Amygdala (tissue), 56 donors: ENCODE measurements around the gene EGFLAM.
A peak's percentile ranks its signal among the peaks of the same experiment; 100 is the strongest.

ENCODE experiments used
- DNase-seq, 56 donors: peaks; one replicate each; lab custom pipeline; 2025; lab: John Stamatoyannopoulos, UW

EGFLAM gene

DNA sequence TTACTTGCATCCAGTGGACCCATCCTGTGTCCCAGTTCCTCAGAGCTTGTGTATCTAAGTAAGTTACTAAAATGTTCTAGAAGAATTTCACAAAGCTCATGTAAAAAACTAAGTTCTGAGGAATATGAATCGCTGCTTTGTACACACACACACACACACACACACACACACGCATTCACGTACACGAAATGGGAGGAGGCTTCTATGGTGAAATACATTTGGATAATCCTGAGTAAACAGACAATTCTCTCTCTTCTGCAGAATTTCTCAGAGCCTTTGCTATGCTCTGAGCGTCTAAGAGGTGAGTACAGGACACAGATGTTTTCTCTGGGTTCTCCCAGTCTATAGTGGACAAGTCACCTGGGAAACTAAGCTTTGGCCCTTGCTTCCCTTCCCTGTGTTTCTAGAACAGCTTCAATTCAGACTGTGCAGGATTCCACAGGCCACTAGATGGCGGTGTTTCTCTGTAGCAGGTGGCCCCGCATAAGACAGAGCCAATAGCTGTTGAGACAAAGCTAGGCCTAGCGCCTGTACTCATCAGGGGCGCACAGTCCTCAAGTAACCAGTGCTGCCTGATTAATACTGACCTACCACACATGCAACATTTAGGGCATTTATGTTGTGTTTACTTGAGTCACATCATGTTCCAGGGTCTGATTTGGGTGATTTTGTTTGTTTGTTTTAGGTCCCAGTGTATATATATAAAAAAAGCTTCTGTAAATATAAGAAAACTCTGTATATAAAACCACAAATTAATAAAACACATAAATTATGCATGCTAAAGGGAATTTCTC, 183.3 kb downstream of the EGFLAM start:
- DNase-seq, result peak; percentile 24 to 96 (median 76)

DNA sequence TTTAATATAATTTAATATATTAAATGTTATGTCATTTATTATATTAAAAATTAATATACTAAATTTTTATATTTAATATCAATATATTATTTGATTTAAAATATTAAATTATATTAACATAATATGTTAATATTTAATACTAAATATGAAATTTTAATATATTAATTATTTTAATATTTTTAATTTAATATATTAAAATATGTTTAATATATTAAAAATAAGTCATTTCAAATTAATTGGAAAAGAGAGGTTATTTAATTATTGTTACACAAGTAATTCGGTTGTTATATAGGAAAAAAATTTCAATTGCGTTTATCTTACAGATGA, 183.9 kb downstream of the EGFLAM start:
- no peak for DNase-seq

DNA sequence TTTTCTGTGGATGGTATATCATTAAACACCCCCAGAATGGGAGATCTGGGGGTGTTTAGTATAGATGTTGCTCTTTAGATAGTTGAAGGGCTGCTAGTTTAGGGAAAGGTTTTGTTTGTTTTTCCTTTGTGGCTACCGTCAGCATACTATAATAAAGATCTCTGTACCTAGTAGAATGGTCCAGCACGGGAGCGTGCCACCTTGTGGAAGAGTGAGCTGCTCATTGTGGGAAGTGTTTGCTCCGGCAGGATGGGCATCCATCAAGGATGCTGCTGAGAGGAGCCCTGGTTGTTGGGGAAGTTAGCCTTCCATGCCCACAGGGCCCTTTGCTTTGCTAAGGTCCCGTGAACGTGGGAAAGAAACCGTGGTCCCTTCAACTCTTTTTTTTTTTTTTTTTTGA, 185.0 kb downstream of the EGFLAM start:
- DNase-seq, result no peak

DNA sequence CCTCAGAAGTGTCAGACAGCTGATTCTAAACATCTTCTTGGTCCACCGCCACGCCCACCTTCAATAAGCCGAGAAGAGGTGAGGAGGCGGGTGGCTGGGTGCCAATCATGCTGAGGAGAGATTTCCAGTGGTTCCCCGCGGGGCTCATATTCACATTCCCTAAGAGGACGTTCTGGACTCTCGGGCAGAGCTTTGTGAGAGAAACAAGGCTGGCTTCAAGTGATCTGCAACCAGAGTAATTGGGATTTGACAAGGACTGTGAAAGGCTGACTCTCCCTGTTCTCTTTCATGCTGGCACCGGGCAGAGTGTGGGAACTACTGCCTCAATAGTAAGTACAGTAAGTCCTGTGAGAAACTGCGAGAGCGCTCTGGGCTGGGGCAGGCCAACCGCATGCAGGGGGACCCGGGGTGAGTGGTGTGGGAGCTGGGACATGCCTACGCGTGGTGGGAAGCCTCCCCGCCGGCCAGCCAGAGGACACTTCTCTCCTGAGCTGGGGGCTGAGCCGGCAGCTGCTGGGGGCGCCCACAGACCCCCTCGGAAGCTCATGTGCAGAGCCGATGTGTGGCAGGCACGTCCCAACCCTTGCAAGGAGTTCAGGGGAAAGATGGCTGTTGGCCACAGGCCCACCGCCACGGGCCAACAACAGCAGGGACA, 187.1 kb downstream of the EGFLAM start:
- DNase-seq, result peak in 6 of 56 donors; percentile 6 to 35 (median 18)

DNA sequence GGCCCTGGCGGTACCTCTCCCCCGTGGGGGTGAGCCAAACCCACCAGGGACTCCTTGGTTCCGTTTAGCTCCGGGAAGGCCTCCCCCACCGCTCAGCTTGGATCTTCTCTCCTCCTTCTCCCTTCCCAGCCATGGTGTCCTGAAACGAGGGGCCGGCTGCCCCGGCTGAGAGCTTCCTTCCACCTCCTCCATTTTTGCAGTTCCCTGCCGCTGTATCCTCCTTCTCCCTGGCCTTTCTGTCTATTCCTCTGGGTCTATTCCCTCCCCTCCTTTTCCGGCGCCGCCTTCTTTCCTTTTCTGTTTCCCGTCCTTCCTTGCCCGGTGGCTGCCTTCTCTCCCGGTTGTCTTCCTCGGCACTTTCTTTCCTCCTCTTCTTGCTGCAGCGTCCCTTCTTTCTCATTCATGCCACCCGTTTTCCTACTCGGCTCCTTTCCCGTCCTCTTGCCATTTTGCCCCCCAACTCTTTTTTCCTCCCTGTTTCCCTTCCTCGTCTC, 187.7 kb downstream of the EGFLAM start:
- DNase-seq, result no peak

- DNase-seq, result no peak
These were observed 188.7 kb downstream of the EGFLAM start for GRCh38 chr5:38447056-38447455.

- peak in 7 of 56 donors; percentile 11 to 24 (median 15) for DNase-seq
These were observed 189.4 kb downstream of the EGFLAM start for GRCh38 chr5:38447786-38448185.

- no peak for DNase-seq
These were observed 190.4 kb downstream of the EGFLAM start for GRCh38 chr5:38448568-38449350.

- DNase-seq, result no peak
These were observed 192.3 kb downstream of the EGFLAM start for GRCh38 chr5:38450627-38451026.

DNA sequence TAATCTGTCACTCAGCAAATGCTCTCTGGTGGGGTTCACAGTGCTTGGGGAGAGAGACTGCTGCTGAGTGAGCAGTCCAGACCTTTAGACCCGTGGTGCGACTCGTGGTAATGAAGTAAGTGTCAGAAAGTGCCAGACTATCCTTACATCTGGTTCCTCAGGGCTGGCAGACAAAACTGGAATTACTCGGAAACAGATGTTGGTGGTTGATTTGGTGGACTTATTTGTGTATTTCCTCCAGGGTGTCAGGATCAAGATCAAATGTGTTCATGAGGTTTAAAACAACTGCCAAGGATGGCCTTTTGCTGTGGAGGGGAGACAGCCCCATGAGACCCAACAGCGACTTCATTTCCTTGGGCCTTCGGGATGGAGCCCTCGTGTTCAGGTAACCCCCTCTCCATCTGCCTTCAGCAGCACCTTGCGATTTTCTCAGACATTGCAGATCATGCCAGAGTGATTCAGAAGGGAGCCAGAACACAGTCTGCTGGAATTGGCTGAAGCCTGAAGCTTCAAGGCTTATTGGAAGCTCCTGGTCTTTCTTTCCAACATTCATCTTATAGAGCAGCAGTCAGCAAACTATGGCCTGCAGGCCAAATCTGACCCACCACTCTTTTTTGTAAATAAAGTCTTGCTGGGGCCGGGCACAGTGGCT, 192.8 kb downstream of the EGFLAM start:
- DNase-seq, result no peak

DNA sequence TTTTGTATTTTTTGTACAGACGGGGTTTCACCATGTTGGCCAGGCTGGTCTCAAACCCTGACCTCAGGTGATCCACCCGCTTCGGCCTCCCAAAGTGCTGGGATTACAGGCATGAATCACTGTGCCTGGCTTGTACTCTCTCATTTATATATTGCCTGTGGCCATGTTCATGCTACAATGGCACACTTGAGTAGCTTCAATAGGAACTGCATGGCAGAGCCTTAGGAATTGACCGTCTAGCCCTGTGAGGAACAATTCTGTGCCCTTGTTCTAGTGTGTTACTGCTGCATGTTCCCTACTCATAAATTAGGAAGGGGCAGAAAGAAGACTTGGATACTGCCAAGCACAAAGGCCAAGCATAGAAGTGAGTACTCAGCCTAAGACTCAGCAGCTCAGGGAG, 193.8 kb downstream of the EGFLAM start:
- no peak for DNase-seq

DNA sequence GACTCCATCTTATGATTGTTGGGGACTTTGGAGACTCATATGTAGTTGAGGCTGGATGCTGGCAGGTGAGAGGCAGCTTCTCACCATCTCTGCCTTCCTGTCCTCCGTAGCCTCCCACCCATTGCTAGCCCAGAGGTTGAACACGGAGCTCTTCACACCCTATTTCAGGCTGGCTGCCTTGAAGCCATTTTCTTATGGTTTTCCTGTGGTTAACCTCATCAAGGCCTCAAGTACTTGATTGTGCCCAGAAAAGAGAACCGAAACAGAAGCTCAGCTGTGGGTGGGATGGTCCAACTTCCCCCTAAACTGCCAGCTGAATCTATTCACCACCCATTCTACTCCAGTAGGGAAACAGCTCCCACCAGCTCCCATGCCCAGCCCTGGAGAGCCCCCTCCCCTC, 195.1 kb downstream of the EGFLAM start:
- peak in 1 of 56 donors; percentile 36 for DNase-seq

DNA sequence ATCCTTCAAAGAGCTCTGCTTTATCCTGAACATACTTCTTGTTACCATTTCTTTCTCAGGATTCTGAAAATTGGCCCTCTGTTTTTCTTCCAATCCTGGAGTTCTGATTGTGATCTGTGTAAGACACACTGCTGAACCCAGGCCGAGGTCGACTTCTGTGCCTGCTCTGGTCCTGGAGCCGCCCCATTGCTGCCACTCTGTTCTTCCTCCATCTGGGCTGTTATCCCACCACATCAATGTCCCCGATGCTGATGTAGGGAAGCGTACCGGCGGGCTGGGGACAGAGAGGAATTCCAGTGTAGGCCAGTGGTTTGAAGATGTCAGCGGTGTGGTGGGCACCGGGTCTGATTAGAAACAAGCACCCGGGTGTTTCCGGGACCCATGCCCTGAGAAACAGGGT, 195.6 kb downstream of the EGFLAM start:
- DNase-seq, result no peak

- DNase-seq, result no peak
These were observed 197.5 kb downstream of the EGFLAM start for GRCh38 chr5:38455796-38456330.

DNA sequence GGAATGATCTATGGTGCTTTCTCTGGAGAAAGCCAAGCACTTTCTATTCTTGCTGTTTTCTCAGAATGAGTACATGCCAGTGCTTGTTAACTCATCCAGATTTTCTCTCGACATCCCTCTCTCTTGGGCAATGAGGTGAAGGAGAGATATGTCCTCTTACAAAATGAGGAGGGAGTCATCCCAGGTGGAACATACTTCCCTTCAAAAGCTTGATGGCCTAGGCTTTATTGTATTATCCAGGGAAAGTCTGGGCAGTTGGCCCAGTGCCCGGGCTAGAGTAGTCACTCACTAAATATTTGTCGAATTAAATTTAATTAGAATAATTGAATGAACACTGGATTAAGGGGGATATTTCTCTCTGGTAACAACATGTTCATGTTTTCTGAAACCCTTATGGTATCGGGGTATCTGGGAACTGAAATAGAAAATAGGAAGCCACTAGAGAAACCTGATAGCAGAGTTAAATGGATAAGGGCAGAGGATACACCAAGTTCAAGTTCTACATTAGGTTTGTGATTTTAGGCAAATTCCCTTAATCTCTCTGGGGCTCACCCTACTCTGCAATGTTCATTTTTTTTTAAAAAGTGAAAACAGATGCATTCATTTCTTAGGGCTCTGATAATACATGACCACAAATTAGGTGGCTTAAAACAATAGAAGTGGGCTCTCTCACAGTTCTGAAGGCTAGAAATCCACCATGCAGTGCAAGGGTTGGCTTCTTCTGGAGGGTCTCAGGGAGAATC, 198.5 kb downstream of the EGFLAM start:
- DNase-seq, result no peak

DNA sequence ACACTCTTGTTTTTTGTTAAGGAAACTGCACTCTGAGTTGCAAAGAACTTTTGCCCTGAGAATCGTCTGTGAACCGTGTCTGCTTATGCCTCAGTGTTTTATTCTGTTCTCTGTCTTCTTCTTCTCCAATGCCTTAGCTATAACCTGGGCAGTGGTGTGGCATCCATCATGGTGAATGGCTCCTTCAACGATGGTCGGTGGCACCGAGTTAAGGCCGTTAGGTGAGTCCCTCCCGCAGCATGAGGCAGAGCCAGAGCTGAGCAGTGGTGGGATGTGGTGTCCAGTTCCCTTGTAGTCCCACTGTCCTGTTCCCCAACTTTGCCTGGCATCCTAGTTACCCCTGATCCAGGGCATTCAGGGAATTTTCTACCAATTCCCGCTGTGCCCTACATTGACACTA, 199.8 kb downstream of the EGFLAM start:
- no peak for DNase-seq

DNA sequence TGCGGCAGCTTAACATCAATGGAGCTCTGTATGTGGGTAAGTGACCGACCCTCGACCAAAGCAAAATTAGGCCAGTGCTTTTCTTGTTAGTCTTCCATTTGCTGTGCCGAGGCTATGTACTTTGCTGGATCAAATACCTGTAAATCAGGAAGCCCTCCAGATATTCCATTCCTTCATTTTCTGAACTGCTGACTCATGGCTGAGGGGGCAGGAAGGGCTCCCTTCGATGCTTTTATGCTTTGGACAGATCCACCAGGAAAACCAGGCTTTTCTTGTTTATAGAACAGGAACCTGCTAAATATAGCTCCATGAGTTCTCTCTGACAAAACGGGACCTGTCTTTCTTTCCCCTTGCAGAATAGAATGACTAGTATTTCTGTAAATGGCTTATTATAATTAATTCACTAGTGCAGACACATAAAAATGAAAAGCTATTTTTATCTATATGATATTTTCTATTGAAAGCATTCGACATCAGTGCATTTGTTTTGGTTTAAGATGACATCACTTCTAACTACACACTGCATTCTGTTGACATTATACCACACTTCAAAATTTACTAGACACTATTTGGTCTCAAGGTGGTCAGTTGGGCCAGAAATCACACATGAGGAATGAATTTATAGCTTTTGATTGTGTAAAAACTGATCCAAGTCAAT, 204.7 kb downstream of the EGFLAM start:
- no peak for DNase-seq

DNA sequence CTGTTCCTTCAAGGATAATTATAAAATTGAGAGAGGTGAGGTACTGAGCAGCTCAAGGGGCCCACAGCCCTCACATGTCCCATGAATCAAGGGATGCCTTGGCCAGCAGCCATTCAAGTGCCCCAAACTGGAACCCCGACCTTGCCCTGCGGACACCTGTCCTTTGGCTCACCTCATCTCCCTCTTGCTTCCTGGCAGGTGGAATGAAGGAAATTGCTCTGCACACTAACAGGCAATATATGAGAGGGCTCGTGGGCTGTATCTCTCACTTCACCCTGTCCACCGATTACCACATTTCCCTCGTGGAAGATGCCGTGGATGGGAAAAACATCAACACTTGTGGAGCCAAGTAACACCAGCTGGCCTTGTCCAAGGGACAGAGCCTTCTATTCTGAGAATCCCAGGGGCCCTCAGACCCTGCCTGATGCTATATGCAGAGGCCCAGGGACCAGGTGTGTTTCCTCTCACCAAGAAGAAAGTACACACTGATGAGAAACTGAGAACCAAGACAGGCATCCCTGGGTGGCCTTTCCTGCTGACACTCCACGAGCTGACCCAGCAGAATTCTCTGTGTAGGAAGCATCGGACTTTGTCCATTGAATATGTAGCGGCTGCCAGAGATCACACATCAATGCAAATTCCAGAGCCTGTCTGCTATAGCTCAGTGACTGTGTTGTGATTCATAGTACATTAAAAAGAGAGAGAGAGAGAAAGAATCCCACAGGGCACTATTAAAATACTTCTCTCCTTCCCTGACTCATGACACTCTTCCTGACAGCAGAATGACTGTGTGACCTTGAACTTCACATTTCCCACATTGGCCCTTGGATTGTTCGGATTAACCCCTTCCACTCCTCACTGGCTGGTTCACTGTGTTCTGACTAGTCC, 205.5 kb downstream of the EGFLAM start:
- no peak for DNase-seq
